Activated CD4-positive, alpha-beta T cell treated with anti-CD3 and anti-CD28 coated beads for 1 hour (primary cell): ENCODE measurements around the gene RNF168.
A peak's percentile ranks its signal among the peaks of the same experiment; 100 is the strongest.
"Not testable (repeated sequence)": the region's sequence is repeated elsewhere in the genome, so short reads cannot be mapped to it uniquely, and the experiment has no call there.

Source experiments
- DNase-seq: peaks from one replicate; pipeline ENCODE4 v3.0.0-alpha.2; 2020

RNF168 gene

GRCh38 chr3:196514350-196514716 lies 10.8 kb upstream of the RNF168 start:
- no peak for DNase-seq

DNA sequence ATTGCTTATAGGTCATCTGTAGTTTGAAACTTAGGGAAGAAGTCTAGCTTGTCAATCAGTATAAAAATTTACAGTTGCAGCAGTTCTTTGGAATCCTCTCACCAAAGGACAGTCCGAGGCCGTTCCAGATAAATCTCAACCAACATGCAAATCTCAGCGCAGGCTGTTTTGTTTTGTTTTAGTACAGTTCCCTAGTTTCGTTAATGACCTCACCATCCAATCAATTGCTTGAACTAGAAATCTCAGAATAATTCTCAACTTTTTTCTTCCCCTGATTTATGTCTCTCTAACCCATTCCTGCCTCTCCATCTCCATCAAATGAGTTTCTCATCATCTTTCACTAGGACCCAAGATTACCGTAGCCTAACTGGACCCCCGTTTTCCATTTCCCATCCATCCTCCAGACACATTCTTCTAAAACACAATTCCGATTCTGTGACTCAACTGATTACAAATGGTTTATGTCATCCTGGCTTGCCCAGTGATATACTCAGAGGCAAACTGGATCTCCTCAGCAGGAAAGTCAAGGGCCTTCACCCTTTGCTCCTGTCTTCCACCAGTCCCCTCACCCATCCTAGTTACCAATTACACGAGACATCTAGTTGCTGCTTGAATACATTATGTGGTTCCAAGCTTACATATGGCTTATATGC lies 10.3 kb upstream of the RNF168 start:
- no peak for DNase-seq

DNA sequence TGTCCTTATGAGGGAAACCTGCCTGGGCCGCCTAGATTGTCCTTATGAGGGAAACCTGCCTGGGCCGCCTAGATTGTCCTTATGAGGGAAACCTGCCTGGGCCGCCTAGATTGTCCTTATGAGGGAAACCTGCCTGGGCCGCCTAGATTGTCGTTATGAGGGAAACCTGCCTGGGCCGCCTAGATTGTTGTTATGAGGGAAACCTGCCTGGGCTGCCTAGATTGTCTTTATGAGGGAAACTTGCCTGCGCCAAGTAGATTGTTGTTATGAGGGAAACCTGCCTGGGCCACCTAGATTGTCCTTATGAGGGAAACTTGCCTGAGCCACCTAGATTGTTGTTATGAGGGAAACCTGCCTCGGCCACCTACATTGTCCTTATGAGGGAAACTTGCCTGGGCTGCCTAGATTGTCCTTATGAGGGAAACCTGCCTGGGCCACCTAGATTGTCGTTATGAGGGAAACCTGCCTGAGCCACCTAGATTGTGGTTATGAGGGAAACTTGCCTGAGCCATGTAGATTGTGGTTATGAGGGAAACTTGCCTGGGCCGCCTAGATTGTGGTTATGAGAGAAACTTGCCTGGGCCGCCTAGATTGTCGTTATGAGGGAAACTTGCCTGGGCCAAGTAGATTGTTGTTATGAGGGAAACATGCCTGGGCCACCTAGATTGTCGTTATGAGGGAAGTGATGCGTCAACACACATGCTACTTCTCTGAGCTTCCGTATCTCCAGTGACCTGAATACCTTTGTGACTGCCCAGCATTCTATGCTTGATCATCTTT lies 8.3 kb upstream of the RNF168 start:
- DNase-seq: not testable (repeated sequence)

- not testable (repeated sequence) for DNase-seq
These were observed 7.5 kb upstream of the RNF168 start for GRCh38 chr3:196511108-196511507.

DNA sequence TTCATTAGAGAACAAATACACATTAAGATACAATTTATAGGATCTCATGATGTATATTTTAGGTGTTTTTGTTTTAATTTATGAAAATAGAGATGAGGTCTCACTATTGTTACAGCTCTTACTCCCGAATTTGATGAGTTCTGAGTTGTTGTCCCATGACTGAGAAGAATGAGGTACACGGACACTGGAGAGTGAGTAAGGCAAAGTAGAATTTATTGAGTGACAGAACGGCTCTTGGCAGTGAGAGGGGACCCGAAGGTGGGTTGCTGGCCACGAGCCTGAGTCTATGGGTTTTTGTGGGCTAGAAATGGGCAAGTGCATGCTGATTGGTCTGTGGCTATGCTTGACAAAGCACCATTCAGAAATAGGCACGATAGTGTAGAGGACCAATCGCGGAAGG lies 3.1 kb upstream of the RNF168 start:
- no peak for DNase-seq

DNA sequence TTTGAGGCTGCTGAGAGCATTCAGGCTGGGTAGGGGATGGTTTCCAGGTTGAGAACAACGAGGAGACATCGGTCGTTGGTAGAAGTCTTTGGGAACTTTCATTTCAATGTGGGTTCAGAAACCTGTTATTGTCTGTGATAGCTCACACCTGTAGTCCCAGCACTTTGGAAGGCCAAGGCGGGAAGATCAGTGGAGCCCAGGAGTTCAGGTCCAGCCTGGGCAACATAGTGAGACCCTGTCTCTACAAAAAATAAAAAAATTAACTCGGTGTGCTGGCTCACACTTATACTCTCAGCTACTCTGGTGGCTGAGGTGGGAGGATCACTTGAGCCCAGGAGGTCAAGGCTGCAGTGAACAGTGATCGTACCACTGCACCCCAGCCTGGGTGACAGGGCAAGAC lies 988 bp upstream of the RNF168 start:
- DNase-seq: no peak

GRCh38 chr3:196504077-196504398 lies 470 bp upstream of the RNF168 start:
- not testable (repeated sequence) for DNase-seq

DNA sequence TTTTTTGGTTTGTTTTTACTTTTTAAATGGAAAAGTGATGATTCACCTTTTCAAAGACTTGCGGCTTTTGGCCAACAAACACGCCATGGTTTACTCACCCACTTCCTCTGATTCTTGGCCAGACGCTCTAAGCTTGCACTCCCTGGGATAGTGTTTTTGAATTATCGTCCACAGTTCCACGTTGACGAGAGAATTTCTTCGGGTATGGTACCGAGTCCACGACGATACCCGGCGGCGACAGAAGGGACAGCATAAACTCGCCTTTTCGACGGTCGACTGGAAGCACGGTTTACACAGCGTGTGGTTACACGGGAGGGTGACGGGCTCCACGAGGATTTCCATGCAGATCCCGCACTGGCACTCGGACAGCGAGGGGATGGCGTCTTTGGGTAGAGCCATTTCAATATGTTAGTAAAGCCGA lies 783 bp downstream of the RNF168 start:
- peak; percentile 41 for DNase-seq

DNA sequence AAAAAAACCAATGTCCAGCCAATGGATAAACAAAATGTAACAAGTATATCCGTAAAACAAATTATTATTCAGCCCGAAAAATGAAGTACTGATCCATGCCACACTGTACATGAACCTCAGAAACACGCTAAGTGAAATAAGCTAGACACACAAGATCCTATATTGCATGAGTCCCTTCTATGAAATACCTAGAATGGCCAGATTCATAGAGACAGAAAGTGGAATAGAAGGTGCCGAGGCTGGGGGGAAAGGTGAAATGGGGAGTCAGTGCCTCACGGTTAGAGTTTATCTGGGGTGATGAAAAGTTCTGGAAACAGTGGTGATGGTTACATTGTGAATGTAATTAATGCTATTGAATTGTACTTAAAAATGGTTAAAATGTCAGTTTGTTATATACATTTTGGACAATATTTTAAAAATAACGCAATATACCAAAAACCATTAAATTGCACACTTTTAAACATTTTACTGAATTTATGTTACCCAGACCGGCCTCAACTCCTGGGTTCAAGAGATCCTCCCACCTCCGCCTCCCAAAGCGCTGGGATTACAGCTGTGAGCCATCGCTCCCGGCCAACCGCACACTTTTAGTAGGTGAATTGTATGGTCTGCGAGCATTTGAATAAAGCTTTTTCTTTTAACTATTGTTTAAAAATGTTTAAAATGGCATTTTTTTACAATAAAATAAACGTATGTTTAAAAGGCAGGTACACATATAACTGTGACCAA lies 2.1 kb downstream of the RNF168 start:
- DNase-seq: no peak

DNA sequence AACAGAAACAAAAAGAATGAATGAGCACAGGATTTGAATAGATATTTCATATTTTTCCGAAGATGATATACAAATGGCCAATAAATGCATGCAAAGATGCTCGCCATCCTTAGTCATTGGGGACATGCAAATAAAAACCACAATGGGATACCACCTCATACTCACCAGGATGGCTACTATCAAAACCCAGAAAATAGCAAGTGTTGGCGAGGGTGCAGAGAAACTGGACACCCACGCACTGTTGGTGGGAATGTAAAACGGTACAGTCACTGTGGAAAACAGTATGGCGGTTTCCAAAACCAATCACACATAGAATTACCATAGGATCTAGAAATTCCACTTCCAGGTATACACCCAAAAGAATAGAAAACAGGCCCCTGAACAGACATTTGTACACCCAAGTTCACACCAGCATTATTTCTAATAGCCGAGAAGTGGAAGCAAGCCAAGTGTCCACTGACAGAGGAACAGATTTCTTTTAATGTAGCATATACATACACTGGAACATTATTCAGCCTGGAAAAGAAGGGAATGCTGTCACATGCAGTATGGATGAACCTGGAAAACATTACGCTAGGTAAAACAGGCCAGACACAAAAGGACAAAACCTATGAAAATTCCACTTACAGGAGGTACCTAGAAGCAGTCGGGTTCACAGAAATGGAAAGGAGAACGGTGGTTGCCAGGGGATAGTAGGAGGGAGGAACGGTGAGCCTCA lies 3.6 kb downstream of the RNF168 start:
- DNase-seq: no peak

GRCh38 chr3:196499061-196499460 lies 4.5 kb downstream of the RNF168 start:
- DNase-seq: no peak

DNA sequence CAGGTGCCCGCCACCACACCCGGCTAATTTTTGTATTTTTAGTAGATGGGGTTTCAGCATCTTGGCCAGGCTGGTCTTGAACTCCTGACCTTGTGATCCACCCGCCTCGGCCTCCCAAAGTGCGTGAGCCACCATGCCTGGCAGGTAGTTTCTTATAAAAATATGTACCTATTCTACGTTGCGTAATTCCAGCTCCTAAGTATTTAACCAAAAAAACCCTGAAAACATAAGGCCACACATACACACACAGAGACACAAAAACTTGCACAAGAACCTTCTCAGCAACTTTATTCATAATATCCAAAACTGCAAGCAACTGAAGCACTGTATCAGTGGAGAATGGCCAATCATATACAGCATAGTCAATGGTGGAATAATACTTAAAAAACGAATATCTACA lies 5.3 kb downstream of the RNF168 start:
- no peak for DNase-seq

- no peak for DNase-seq
These were observed 7.4 kb downstream of the RNF168 start for GRCh38 chr3:196496183-196496582.

DNA sequence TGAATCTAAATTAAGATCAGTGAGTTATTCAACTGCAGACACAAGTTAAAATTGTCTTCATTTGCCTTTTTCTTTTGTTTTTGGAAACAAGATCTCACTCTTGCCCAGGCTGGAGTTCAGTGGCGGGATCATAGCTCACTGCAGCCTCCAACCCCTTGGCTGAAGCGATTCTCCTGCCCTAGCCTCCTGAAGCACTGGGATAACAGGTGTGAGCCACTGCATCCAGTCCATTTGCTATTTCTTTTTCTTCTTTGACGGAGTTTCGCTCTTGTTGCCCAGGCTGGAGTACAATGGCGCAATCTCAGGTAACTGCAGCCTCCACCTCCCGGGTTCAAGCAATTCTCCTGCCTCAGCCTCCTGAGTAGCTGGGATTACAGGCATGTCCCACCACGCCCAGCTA lies 10.3 kb downstream of the RNF168 start:
- no peak for DNase-seq

GRCh38 chr3:196492080-196492479 lies 11.5 kb downstream of the RNF168 start:
- no peak for DNase-seq

GRCh38 chr3:196489747-196490146 lies 13.8 kb downstream of the RNF168 start:
- no peak for DNase-seq

DNA sequence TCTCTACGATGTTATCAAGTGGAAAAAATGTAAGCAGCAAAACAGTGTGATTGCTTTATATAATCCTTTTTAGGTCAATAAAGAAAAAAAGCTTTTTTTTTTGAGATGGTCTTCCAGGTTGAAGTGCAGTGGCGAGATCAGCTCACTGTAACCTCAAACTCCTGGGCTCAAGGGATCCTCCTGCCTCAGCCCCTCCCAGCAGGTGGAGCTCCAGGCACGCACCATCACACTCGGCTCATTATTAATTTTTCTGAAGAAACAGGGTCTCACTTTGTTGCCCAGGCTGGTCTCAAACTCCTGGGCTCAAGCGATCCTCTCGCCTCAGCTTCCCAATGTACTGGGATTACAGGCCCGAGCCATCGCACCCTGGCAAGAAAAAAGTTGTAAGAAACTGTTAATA lies 17.3 kb downstream of the RNF168 start:
- DNase-seq: no peak

DNA sequence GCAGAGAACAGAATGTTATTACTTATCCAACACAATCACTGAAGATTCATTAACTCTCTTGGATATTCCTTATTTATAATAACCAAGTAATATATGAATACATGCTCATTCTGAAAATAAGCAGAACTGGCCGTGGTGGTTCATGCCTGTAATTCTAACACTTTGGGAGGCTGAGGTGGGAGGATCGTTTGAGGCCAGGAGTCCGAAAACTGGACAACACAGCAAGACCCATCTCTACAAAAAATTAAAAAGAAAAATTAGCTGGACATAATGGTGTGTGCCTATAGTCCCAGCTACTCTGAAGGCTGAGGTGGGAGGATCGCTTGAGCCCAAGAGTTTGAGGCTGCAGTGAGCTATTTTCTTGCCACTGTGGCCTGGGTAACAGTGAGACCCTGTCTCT lies 25.9 kb downstream of the RNF168 start:
- no peak for DNase-seq

- no peak for DNase-seq
These were observed 31.3 kb downstream of the RNF168 start for GRCh38 chr3:196472286-196472685.

GRCh38 chr3:196471551-196471950 lies 32.0 kb downstream of the RNF168 start:
- DNase-seq: no peak

DNA sequence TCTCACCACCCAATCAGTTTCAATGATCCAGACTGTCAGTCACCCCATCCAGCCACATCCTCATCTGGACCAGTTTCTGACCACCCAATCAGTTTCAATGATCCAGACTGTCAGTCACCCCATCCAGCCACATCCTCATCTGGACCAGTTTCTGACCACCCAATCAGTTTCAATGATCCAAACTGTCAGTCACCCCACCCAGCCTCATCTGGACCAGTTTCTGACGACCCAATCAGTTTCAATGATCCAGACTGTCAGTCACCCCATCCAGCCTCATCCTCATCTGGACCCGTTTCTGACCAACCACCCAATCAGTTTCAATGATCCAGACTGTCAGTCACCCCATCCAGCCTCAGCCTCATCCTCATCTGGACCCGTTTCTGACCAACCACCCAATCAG lies 33.4 kb downstream of the RNF168 start:
- DNase-seq: not testable (repeated sequence)

DNA sequence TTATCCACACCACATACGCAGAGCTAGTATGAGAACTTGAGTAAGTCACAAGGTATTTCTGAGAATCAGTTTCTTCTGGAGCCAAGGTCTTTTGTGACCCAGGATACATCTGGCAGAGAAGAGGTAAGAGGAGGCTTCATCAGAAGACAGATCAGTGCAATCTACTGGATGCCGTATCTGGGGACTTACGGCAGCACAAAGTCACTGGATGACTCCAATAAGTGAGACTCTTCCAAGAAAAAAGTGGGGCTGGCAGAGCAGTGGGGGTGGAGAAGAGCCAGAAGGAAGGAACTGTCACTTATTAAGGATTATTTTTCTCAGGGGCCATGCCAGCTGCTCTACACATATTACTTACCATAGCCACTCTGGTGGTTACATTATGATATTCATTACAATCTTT lies 39.8 kb downstream of the RNF168 start:
- no peak for DNase-seq

DNA sequence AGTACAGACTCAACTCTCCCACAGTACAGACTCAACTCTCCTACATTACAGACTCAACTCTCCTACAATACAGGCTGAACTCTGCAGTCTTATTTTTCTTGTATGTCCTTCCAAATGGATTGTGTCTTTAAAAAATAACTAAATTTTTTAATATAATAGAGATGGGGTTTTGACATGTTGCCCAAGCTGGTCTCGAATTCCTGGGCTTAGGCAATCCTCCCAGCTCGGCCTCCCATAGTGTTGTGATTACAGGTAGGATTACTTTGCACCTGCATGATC lies 40.2 kb downstream of the RNF168 start:
- no peak for DNase-seq
